ENCODE data around the gene ZSWIM5.
A peak's percentile ranks its signal among the peaks of the same experiment; 100 is the strongest.
"Not testable (repeated sequence)": the region's sequence is repeated elsewhere in the genome, so short reads cannot be mapped to it uniquely, and the experiment has no call there.

Gene ZSWIM5

GRCh38 chr1:45001011-45001481, 205.4 kb downstream of the ZSWIM5 start:
- no peak for DNase-seq

DNA sequence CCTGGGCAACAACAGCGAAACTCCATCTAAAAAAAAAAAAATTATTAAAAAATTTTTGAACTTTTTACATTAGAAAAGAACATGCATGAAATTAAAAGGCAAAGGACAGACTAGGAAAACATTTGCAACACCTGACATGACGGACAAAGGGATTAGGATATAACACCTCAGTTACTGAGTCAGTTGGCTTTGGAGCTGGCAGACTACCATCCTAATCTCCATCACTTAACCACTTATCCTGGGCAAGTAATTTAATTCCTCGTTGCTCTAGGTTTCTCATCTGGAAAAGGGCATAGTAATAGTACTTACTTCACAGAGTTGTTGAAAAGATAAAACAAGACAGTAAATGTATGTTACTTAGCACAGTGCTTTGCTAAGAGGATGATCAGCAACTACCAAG, 207.2 kb downstream of the ZSWIM5 start:
- DNase-seq, result no peak

DNA sequence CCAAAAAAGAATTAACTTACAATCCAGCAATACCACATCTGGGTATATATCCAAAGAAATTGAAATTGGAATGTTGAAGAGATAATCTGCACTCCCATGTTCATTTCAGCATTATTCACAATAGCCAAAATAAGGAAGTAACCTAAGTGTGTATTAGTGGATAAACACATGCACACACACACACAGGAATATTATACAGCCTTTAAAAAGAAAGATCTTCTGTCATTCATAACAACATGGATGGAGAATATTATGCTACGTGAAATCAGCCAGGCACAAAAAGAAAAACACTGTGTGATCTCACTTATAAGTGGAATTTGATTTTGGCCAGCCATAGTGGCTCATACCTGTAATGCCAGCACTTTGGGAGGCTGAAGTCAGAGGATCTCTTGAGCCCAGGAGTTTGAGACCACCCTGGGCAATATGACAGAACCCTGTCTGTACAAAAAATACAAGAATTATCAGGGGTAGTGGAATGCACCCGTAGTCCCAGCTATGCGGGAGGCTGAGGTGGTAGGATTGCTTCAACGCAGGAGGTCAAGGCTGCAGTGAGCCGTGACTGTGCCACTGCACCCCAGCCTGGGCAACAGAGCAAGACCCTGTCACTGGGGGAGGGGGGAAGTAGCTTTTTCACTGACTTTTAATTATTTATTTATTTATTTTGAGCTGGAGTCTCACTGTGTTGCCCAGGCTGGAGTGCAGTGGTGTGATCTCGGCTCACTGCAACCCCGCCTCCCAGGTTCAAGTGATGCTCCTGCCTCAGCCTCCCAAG, 210.8 kb downstream of the ZSWIM5 start:
- no peak for DNase-seq

- DNase-seq, result no peak
These were observed 212.0 kb downstream of the ZSWIM5 start for GRCh38 chr1:44994309-44994898.

- DNase-seq, result no peak
These were observed 217.8 kb downstream of the ZSWIM5 start for GRCh38 chr1:44988531-44989156.

DNA sequence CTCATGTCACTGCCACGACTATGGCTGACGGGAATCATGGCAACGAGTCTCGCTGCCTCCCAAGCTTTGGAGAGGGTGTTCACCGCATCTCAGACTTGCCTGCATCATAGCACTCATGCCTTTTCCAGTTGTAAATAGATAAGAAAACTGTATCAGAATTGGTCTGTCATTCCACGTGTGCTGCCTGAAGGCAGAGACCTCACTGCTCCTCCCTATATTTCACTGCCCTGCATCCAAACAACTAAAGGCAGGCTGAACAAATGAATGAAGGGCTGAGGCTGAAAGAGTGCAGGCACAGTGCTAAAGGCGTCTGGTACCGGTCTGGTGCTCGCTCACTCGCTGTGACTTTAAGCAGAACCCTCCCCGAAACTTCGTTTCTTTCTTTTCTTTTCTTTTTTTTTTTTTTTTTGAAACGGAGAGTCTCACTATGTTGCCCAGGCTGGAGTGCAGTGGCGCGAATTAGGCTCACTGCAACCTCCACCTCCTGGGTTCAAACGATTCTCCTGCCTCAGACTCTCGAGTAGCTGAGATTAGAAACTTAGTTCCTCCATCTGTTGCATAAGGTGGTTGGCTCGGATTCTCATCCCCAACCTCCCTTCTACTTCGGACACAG, 220.6 kb downstream of the ZSWIM5 start:
- no peak for DNase-seq

- not testable (repeated sequence) for DNase-seq
These were observed 229.0 kb downstream of the ZSWIM5 start for GRCh38 chr1:44977372-44977771.

- DNase-seq, result no peak
These were observed 230.2 kb downstream of the ZSWIM5 start for GRCh38 chr1:44976252-44976651.

DNA sequence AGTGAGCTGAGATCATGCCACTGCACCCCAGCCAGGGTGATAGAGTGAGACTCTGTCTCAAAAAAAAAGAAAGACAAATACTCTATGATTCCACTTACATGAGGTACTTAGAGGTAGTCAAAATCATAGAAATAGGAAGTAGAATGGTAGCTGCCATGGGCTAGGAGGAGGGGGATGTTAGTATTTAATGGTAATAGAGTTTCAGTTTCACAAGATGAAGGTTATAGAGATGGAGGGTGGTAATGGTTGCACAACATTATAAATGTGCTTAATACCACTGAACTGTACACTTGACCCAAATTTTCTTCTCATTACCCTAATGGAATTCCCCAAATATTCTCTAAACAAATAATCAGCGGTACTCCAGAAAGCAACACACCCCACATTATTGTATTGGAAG, 232.8 kb downstream of the ZSWIM5 start:
- no peak for DNase-seq

DNA sequence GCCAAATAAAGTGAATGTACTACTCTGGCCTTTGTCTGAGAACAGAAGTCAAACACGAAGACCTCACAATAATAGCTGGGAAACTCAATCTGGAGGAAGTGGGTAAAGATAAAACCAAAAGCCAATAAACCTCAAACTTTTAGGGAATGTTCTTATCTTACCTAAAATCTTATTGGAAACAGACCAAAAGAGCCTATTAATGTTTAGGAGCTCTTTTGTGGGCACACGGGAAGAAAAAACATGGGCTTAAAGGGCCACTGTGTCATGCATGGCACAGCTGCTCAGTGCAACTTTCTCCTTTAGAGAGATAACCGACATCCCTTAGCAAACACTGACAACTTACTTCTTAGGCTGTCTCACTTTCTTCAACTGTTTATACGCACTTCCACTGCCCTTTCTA, 236.1 kb downstream of the ZSWIM5 start:
- DNase-seq, result peak; percentile 27

Measured in fibroblast of skin of scalp (primary cell).